Liver (tissue), 9 donors: ENCODE results near the gene UBA52. TPM values are rescaled to one million over a fixed set of nuclear protein-coding genes. Genes with fewer than 3 reads are reported as not detected.
A peak's percentile ranks its signal among the peaks of the same experiment; 100 is the strongest.

Experiments
- DNase-seq: peaks from one replicate; pipeline ENCODE4 v3.0.0-alpha.2; 2017; ENCODE audit warnings: low spot score
- H3K27ac ChIP-seq, 2 donors: one replicate each; pipeline ENCODE4 v1.7.0; 2013; ENCODE audit warnings: inconsistent platforms in 2 of 2, low read length in 2 of 2, control low read depth in 1 of 2, low read depth in 1 of 2, mild to moderate bottlenecking in 1 of 2
- H3K27me3 ChIP-seq, 4 donors: one replicate each; pipeline versions ENCODE4 v1.6.1 to v1.7.0; 2013; ENCODE audit warnings: low read length in 3 of 4, inconsistent platforms in 1 of 4, mild to moderate bottlenecking in 1 of 4, moderate library complexity in 1 of 4; ENCODE audit not compliant: control insufficient read depth in 4 of 4, insufficient read depth in 4 of 4
- H3K36me3 ChIP-seq, 4 donors: one replicate each; pipeline versions ENCODE4 v1.6.1 to v1.7.0; 2013; ENCODE audit warnings: low read length in 3 of 4, mild to moderate bottlenecking in 3 of 4, low read depth in 1 of 4, moderate library complexity in 1 of 4; ENCODE audit not compliant: control insufficient read depth in 4 of 4, insufficient read depth in 3 of 4
- H3K4me1 ChIP-seq, 4 donors: one replicate each; pipeline versions ENCODE4 v1.6.1 to v1.7.0; 2013; ENCODE audit warnings: low read length in 3 of 4, mild to moderate bottlenecking in 3 of 4, moderate library complexity in 1 of 4; ENCODE audit not compliant: control insufficient read depth in 4 of 4, insufficient read depth in 4 of 4
- H3K4me3 ChIP-seq, 3 donors: one replicate each; pipeline versions ENCODE4 v1.6.1 to v1.7.0; 2013; ENCODE audit warnings: low read length in 3 of 3, control low read depth in 1 of 3, low read depth in 1 of 3, mild to moderate bottlenecking in 1 of 3
- H3K9ac ChIP-seq, 2 donors: one replicate each; pipeline ENCODE4 v1.7.0; 2013; ENCODE audit warnings: low read length in 2 of 2, mild to moderate bottlenecking in 2 of 2, moderate library complexity in 2 of 2, control low read depth in 1 of 2, low read depth in 1 of 2
- H3K9me3 ChIP-seq, 4 donors: one replicate each; pipeline versions ENCODE4 v1.6.1 to v1.7.0; 2013; ENCODE audit warnings: low read length in 3 of 4; ENCODE audit not compliant: control insufficient read depth in 4 of 4
- EGR1 ChIP-seq, 2 donors: IDR thresholded peaks; 2 replicates each; pipeline ENCODE4 v1.6.1; 2016 to 2018; ENCODE audit warnings: antibody characterized with exemption in 2 of 2, low read depth in 2 of 2
- FOXA1 ChIP-seq: IDR thresholded peaks from 2 replicates; pipeline ENCODE4 v1.6.1; 2016; ENCODE audit warnings: antibody characterized with exemption
- FOXA2 ChIP-seq: IDR thresholded peaks from 2 replicates; pipeline ENCODE4 v1.6.1; 2016; ENCODE audit warnings: antibody characterized with exemption
- HNF4A ChIP-seq, 2 donors: conservative IDR thresholded peaks; 2 replicates each; pipeline ENCODE4 v1.6.1; 2016; ENCODE audit warnings: antibody characterized with exemption in 2 of 2, mild to moderate bottlenecking in 2 of 2
- HNF4G ChIP-seq: IDR thresholded peaks from 2 replicates; pipeline ENCODE4 v1.6.1; 2016; ENCODE audit warnings: antibody characterized with exemption
- JUND ChIP-seq, 2 donors: IDR thresholded peaks; 2 replicates each; pipeline ENCODE4 v1.6.1; 2016; ENCODE audit warnings: antibody characterized with exemption in 2 of 2
- NR2F2 ChIP-seq: IDR thresholded peaks from 2 replicates; pipeline ENCODE4 v1.6.1; 2016; ENCODE audit warnings: antibody characterized with exemption
- RAD21 ChIP-seq, 2 donors: IDR thresholded peaks; 2 replicates each; pipeline ENCODE4 v1.6.1; 2016; ENCODE audit warnings: antibody characterized with exemption in 2 of 2, mild to moderate bottlenecking in 2 of 2
- REST ChIP-seq: IDR thresholded peaks from 2 replicates; pipeline ENCODE4 v1.6.1; 2016; ENCODE audit warnings: antibody characterized with exemption, mild to moderate bottlenecking
- SP1 ChIP-seq: IDR thresholded peaks from 2 replicates; pipeline ENCODE4 v1.6.1; 2018; ENCODE audit warnings: antibody characterized with exemption, mild to moderate bottlenecking
- TAF1 ChIP-seq: conservative IDR thresholded peaks from 2 replicates; pipeline ENCODE4 v1.6.1; 2016; ENCODE audit warnings: antibody characterized with exemption, mild to moderate bottlenecking
- YY1 ChIP-seq: IDR thresholded peaks from 2 replicates; pipeline ENCODE4 v1.6.1; 2016; ENCODE audit warnings: antibody characterized with exemption, mild to moderate bottlenecking
- WGBS: extraction: QIAGEN DNeasy Blood & Tissue Kit; methylation state at CpG from one replicate; pipeline ENCODE4 v1.1.7; 2013; 5-methylcytosine and 5-hydroxymethylcytosine counted together
- polyA plus RNA-seq, 2 donors: library from polyadenylated mRNA; stranded (reverse) in 1 of 2; unstranded in 1 of 2; fragments of 200-250 nt in 1 of 2; fragments of >200 nt in 1 of 2; fragmentation: Nextera tagmentation in 1 of 2; extraction: Ambion mirVana in 1 of 2; gene quantifications; one replicate each; pipeline versions ENCODE4 v1.2.1 to v1.2.3, GENCODE V29; 2013 to 2015
- total RNA-seq, 2 donors: library from RNA; depleted of rRNA; stranded (reverse); fragments of >200 nt; gene quantifications; one replicate each; pipeline ENCODE4 v1.2.3, GENCODE V29; 2014
- TF ChIP-seq, protein P1 (sequence below): fragments of 150-350 bp; IDR thresholded peaks from 2 replicates; pipeline ENCODE4 v1.5.1; 2017; ENCODE audit warnings: improper control_type of control experiment, low read depth, low read length; ENCODE audit not compliant: missing input control
- TF ChIP-seq, protein P2 (sequence below): IDR thresholded peaks from 2 replicates; pipeline ENCODE4 v1.6.1; 2016; ENCODE audit warnings: antibody characterized with exemption
- TF ChIP-seq, protein P3 (sequence below): IDR thresholded peaks from 2 replicates; pipeline ENCODE4 v1.6.1; 2016; ENCODE audit warnings: antibody characterized with exemption
- donor health status: healthy.
- donor health status: healthy.
- donor health status: healthy.
- donor health status: healthy.
- donor health status: healthy.

UBA52 gene
- total and polyA plus RNA-seq, 4 donors = 324 to 647 (median 484) TPM

DNA sequence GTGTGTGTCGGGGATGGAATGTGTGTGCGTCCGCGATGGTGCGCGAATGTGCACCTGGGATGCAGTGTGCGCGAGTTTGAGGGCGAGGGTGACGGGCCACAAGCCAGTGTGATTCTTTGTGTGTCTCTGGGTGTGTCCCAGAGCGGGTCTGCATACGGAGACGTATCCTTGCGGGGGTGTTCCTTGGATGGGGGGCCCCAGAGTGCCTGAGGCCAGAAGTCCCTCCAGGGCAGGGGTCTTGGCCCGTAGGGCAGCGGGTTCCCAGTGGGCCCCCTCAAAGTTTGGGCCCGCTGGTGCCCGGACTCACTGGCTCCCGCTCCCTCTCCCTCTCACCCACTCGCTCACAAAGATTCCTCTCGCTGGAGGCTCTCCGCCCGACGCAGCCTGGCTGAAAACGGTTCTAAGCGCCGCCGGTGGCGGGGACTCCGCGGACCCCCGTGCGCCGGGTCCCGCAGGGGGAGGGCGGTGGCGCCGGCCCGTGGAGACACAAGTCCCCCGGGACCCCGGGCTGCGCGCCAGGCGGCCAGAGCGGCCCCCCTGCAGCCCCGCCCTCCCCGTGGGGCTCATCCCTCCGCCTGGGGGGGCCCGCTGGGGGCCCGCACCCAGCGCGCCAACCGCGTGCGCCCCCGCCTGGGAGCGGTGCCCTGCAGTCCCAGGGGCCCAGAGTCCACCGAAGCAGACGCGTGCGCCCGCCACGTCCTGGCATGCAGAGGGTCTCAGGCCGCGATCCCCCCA is 34.1 kb downstream of the UBA52 start:
- Histone ChIP-seq H3K27ac (no peak overlapping the region), H3K27me3 (peaks cover 8 to 12% (median 10%) of the 10 kb centered on the region in 4 donors), H3K9me3 (no peaks in the 10 kb centered on the region), H3K9ac (no peak overlapping the region), H3K4me1 (peaks cover 0 to 5% (median under 1%) of the 10 kb centered on the region in 4 donors), H3K4me3 (no peak overlapping the region), H3K36me3 (no peaks in the 10 kb centered on the region)
- no peak for TF ChIP-seq HNF4G
- TF ChIP-seq, protein P1, sequence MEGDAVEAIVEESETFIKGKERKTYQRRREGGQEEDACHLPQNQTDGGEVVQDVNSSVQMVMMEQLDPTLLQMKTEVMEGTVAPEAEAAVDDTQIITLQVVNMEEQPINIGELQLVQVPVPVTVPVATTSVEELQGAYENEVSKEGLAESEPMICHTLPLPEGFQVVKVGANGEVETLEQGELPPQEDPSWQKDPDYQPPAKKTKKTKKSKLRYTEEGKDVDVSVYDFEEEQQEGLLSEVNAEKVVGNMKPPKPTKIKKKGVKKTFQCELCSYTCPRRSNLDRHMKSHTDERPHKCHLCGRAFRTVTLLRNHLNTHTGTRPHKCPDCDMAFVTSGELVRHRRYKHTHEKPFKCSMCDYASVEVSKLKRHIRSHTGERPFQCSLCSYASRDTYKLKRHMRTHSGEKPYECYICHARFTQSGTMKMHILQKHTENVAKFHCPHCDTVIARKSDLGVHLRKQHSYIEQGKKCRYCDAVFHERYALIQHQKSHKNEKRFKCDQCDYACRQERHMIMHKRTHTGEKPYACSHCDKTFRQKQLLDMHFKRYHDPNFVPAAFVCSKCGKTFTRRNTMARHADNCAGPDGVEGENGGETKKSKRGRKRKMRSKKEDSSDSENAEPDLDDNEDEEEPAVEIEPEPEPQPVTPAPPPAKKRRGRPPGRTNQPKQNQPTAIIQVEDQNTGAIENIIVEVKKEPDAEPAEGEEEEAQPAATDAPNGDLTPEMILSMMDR = no peak
- no peak for TF ChIP-seq FOXA1
- TF ChIP-seq, protein P2, sequence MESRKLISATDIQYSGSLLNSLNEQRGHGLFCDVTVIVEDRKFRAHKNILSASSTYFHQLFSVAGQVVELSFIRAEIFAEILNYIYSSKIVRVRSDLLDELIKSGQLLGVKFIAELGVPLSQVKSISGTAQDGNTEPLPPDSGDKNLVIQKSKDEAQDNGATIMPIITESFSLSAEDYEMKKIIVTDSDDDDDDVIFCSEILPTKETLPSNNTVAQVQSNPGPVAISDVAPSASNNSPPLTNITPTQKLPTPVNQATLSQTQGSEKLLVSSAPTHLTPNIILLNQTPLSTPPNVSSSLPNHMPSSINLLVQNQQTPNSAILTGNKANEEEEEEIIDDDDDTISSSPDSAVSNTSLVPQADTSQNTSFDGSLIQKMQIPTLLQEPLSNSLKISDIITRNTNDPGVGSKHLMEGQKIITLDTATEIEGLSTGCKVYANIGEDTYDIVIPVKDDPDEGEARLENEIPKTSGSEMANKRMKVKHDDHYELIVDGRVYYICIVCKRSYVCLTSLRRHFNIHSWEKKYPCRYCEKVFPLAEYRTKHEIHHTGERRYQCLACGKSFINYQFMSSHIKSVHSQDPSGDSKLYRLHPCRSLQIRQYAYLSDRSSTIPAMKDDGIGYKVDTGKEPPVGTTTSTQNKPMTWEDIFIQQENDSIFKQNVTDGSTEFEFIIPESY = no peak
- no peak for TF ChIP-seq FOXA2
- no peak for TF ChIP-seq EGR1 (IDR thresholded peaks at IDR 0.05; ENCODE audit: low read depth in 2 of 2)
- TF ChIP-seq SP1 = no peak
- no peak for TF ChIP-seq RAD21 (IDR thresholded peaks at IDR 0.05)
- no peak for TF ChIP-seq YY1
- TF ChIP-seq TAF1 = no peak
- TF ChIP-seq, protein P3, sequence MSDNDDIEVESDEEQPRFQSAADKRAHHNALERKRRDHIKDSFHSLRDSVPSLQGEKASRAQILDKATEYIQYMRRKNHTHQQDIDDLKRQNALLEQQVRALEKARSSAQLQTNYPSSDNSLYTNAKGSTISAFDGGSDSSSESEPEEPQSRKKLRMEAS = no peak
- TF ChIP-seq REST = no peak
- DNase-seq = no peak
- WGBS = 4% methylated on average over 65 of the region's 65 CpGs

DNA sequence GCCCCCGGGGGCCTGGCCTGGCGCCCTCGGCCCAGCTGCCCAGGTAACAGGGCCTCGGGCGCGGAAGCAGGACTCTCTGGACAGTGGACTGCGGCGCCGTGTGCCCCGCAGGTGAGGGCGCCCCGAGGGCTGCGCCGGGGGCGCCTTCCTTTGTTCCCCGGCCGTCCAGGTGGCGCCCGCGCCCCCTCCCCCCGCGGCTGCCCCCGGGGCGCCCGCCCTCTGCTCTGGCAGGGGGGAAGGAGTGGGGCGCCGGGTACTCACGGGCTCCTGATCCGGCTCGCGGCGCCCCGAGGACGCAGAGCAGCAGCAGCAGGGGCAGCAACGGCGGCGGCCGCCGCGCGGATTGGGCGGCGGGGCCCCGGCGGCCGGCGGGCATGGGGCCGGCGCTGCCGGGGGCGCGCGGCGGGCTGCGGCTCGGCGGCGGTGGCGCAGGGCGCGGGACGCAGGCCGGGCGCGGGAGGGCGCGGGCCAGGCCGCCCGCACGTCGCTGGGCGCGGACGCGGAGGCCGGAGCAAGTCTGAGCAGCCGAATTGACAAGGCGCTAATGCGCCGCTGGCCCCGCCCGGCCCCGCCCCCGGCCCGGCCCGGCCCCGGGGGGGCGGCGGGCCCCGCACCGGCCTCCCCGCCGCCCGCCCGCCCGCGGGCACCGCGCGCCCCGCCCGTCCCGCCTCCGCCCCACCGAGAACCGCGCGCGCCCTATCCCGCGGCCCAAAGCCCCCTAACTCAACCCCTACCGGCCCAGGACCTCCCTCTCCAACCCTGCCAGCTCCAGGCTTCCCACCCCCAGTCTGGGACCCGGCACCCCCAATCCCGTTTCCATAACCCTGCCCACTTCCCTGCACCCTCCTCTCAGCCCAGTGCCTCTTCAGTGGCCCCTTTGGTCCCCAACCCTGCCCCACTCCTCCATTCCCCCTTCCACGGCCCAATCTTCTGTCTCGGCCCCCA is 34.9 kb downstream of the UBA52 start, which contains the start of gene CRLF1:
CRLF1 (minus strand) TSS at position 519 of the 945 bp plus-strand sequence; CDS start at position 376, 143 bp downstream.
- H3K27me3 ChIP-seq = peaks cover 8 to 12% (median 10%) of the 10 kb centered on the region in 4 donors
- no peak within 1 kb of the TSS for H3K9ac ChIP-seq
- DNase-seq = no peak
- H3K4me3 ChIP-seq = peak within 1 kb of the TSS in 1 of 3 donors; percentile 23
- no peak within 1 kb of the TSS for H3K27ac ChIP-seq
- H3K9me3 ChIP-seq = no peaks in the 10 kb centered on the region
- no peaks in the 10 kb centered on the region for H3K36me3 ChIP-seq
- WGBS = 2% methylated on average over 116 of the region's 116 CpGs
- H3K4me1 ChIP-seq = peaks cover 0 to 6% (median under 1%) of the 10 kb centered on the region in 4 donors
- TF ChIP-seq, protein P1 = no peak
- TF ChIP-seq RAD21 (IDR thresholded peaks at IDR 0.05) (no peak), JUND (IDR thresholded peaks at IDR 0.05) (no peak), HNF4A (conservative IDR thresholded peaks at IDR 0.05) (no peak), FOXA1 (no peak), FOXA2 (no peak), EGR1 (IDR thresholded peaks at IDR 0.05; ENCODE audit: low read depth in 2 of 2) (no peak), SP1 (no peak), NR2F2 (no peak)
- TF ChIP-seq, protein P3 = no peak
